ENCODE data around the gene C1orf159.

C1orf159 gene

GRCh38 chr1:1082239-1082775 is 33.6 kb downstream of the C1orf159 start:
- TF ChIP-seq ZBTB7A (IDR thresholded peaks at IDR 0.05; ENCODE audit: low read depth) (0 out of 2 replicates have a peak, but pooled peaks have one; percentile 40), EP300 (IDR thresholded peaks at IDR 0.05; ENCODE audit: borderline replicate concordance) (no peak), CEBPB (IDR thresholded peaks at IDR 0.05) (no peak), TAF1 (IDR thresholded peaks at IDR 0.05; ENCODE audit: low read depth) (no peak)

DNA sequence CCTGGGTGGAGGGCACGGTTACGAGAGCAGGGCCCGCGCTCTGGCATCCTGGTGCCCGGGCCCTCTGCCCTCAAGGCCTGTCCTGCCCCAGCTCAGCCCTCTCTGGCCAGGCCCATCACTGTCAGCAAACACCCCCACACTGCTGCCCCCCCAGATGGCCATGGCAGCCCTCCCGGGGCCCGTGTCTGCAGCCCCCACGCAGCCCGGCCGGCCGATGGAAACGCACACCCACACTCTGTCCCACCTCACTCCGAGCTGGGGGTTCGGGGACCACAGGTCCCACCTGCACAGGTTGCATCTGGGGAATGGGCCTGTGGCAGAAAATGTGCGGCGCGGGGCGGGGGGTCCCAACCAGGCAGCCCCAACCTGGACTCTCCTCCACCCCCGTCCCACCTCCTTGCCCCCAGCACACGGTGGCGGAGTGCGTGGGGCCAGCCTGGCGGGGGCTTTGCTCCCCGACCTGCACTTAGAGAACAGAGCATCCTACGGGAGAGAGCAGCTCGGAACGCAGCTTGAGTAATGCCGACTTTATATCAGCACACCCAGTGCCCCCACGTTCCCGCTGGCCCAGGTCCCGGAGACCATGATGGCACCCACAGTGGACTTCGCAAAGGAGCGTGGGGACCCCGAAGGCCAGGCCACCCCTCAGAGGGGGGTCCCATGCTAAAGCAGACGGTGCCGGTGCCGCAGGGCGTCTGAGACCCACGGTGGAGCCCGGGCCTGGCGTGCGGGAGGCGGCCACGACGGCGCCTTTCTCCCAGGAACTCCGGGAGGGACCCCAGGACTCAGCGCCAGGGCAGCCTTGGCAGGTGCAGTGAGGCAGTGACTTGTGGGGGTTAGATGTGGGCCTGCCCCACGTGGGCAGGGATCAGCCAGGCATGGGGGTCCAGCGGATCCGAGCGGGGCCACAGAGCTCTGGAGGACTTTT is 34.3 kb downstream of the C1orf159 start:
- TF ChIP-seq EP300 (IDR thresholded peaks at IDR 0.05; ENCODE audit: borderline replicate concordance) (no peak), TEAD4 (IDR thresholded peaks at IDR 0.05) (no peak), RAD21 (IDR thresholded peaks at IDR 0.05; ENCODE audit: low read depth) (no peak), CEBPB (IDR thresholded peaks at IDR 0.05) (no peak), FOXM1 (IDR thresholded peaks at IDR 0.05; ENCODE audit: borderline replicate concordance, low read depth) (no peak), USF1 (IDR thresholded peaks at IDR 0.05) (no peak), CREB1 (IDR thresholded peaks at IDR 0.05; ENCODE audit: low read depth) (no peak), MAX (IDR thresholded peaks at IDR 0.05) (no peak), TCF12 (IDR thresholded peaks at IDR 0.05; ENCODE audit: low read depth) (no peak), ZBTB7A (IDR thresholded peaks at IDR 0.05; ENCODE audit: low read depth) (no peak), EGR1 (IDR thresholded peaks at IDR 0.05) (no peak), NFIC (IDR thresholded peaks at IDR 0.05) (no peak), TAF1 (IDR thresholded peaks at IDR 0.05; ENCODE audit: low read depth) (no peak)
- TF ChIP-seq, protein P1, sequence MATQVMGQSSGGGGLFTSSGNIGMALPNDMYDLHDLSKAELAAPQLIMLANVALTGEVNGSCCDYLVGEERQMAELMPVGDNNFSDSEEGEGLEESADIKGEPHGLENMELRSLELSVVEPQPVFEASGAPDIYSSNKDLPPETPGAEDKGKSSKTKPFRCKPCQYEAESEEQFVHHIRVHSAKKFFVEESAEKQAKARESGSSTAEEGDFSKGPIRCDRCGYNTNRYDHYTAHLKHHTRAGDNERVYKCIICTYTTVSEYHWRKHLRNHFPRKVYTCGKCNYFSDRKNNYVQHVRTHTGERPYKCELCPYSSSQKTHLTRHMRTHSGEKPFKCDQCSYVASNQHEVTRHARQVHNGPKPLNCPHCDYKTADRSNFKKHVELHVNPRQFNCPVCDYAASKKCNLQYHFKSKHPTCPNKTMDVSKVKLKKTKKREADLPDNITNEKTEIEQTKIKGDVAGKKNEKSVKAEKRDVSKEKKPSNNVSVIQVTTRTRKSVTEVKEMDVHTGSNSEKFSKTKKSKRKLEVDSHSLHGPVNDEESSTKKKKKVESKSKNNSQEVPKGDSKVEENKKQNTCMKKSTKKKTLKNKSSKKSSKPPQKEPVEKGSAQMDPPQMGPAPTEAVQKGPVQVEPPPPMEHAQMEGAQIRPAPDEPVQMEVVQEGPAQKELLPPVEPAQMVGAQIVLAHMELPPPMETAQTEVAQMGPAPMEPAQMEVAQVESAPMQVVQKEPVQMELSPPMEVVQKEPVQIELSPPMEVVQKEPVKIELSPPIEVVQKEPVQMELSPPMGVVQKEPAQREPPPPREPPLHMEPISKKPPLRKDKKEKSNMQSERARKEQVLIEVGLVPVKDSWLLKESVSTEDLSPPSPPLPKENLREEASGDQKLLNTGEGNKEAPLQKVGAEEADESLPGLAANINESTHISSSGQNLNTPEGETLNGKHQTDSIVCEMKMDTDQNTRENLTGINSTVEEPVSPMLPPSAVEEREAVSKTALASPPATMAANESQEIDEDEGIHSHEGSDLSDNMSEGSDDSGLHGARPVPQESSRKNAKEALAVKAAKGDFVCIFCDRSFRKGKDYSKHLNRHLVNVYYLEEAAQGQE (IDR thresholded peaks at IDR 0.05; ENCODE audit: low read depth): no peak

DNA sequence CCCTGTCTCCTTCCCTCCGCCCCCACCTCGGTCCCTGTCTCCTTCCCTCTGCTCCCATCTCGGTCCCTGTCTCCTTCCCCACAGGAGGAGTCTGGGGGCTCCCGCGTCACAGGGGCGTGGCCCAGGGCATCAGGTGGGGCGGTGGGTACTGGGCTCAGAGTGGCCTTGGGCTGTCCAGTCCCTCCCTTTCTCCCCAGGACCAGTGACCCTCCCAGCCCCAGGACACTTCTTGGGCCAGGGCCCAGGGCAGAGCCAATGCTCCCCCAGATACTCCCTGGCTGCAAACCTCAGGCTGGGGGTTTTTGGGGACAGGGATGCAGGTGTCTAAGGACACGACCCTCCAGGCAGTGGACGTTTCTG is 35.0 kb downstream of the C1orf159 start:
- TF ChIP-seq EGR1 (IDR thresholded peaks at IDR 0.05) (no peak), TEAD4 (IDR thresholded peaks at IDR 0.05) (no peak), YY1 (IDR thresholded peaks at IDR 0.05; ENCODE audit: low read depth) (no peak), RAD21 (IDR thresholded peaks at IDR 0.05; ENCODE audit: low read depth) (no peak), NFIC (IDR thresholded peaks at IDR 0.05) (no peak), EP300 (IDR thresholded peaks at IDR 0.05; ENCODE audit: borderline replicate concordance) (no peak), ZBTB7A (IDR thresholded peaks at IDR 0.05; ENCODE audit: low read depth) (no peak), USF1 (IDR thresholded peaks at IDR 0.05) (no peak)

DNA sequence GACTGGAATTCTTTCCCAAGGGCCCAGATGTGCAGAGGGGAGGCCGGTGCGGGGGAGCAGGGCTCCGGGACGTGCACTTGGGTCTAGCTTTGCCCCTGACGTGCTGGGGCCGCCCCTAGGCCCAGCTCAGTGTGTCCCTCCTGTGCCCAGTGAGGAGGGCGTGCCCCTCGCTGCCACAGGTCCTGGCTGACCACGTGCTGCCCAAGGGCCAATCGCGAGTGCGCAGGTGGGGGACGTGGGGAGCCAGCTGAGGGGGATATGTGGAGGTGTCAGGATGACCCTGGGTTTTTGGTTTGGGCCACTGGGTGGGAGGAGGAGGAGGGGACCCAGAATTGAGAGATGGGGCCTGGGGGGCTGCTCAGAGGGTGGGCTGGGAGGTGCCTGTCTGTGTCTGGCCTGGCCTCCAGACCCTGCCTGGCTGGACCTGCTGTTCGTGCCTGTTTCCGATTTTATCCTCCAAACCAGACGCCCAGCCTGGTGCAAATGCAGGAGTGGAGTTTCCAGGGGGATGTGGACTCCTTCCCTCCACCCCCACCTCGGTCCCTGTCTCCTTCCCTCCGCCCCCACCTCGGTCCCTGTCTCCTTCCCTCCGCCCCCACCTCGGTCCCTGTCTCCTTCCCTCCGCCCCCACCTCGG is 35.6 kb downstream of the C1orf159 start:
- TF ChIP-seq YY1 (IDR thresholded peaks at IDR 0.05; ENCODE audit: low read depth) (no peak), NFIC (IDR thresholded peaks at IDR 0.05) (no peak; the same call in 1 of the 2 replicates), USF1 (IDR thresholded peaks at IDR 0.05) (peak; percentile 100), ZBTB7A (IDR thresholded peaks at IDR 0.05; ENCODE audit: low read depth) (0 out of 2 replicates have a peak, but pooled peaks have one; percentile 19), RAD21 (IDR thresholded peaks at IDR 0.05; ENCODE audit: low read depth) (no peak)

GRCh38 chr1:1079408-1080121 is 36.3 kb downstream of the C1orf159 start:
- TF ChIP-seq, protein P1 (IDR thresholded peaks at IDR 0.05; ENCODE audit: low read depth): no peak
- peak; percentile 93 for TF ChIP-seq TEAD4 (IDR thresholded peaks at IDR 0.05)
- 0 out of 2 replicates have a peak, but pooled peaks have one; percentile 32 for TF ChIP-seq FOXM1 (IDR thresholded peaks at IDR 0.05; ENCODE audit: borderline replicate concordance, low read depth)
- TF ChIP-seq USF1 (IDR thresholded peaks at IDR 0.05): peak; percentile 80
- peak; percentile 89 for TF ChIP-seq EGR1 (IDR thresholded peaks at IDR 0.05)
- TF ChIP-seq TAF1 (IDR thresholded peaks at IDR 0.05; ENCODE audit: low read depth): peak; percentile 46; the same call in 1 of the 2 replicates
- TF ChIP-seq RAD21 (IDR thresholded peaks at IDR 0.05; ENCODE audit: low read depth): no peak
- TF ChIP-seq TCF12 (IDR thresholded peaks at IDR 0.05; ENCODE audit: low read depth): peak; percentile 51
- TF ChIP-seq NFIC (IDR thresholded peaks at IDR 0.05): peak; percentile 88
- TF ChIP-seq CEBPB (IDR thresholded peaks at IDR 0.05): no peak
- peak; percentile 93 for TF ChIP-seq MAX (IDR thresholded peaks at IDR 0.05)
- peak; percentile 64; the same call in 1 of the 2 replicates for TF ChIP-seq EP300 (IDR thresholded peaks at IDR 0.05; ENCODE audit: borderline replicate concordance)
- TF ChIP-seq ZBTB7A (IDR thresholded peaks at IDR 0.05; ENCODE audit: low read depth): peak; percentile 62
- peak; percentile 65 for TF ChIP-seq YY1 (IDR thresholded peaks at IDR 0.05; ENCODE audit: low read depth)
- no peak; the same call in 1 of the 2 replicates for TF ChIP-seq CREB1 (IDR thresholded peaks at IDR 0.05; ENCODE audit: low read depth)

Measured in Ishikawa (cell line).